RWPE2 (cell line): ENCODE data around the gene BOC.

Source experiments
- ATAC-seq: fragments of 200-7000 bp; cut with Tn5 transposase; 3 replicates; pipeline ENCODE4 v1.9.1; 2021; ENCODE audit warnings: low read depth
- DNase-seq: peaks from one replicate; pipeline ENCODE4 v3.0.0-alpha.2; 2020; ENCODE audit warnings: low spot score
- H3K27ac ChIP-seq: fragments of 450-650 bp; 2 replicates; pipeline ENCODE4 v1.5.1; 2017; ENCODE audit warnings: mild to moderate bottlenecking; ENCODE audit not compliant: poor library complexity, severe bottlenecking
- H3K27me3 ChIP-seq: fragments of 250-450 bp; sonication (Bioruptor Pico); 2 replicates; pipeline ENCODE4 v1.5.1; 2021; ENCODE audit warnings: mild to moderate bottlenecking, moderate library complexity; ENCODE audit not compliant: insufficient read depth, poor library complexity, severe bottlenecking
- H3K36me3 ChIP-seq: fragments of 250-450 bp; sonication (Bioruptor Pico); 2 replicates; pipeline ENCODE4 v1.5.1; 2020; ENCODE audit warnings: low read depth, mild to moderate bottlenecking, moderate library complexity
- H3K4me1 ChIP-seq: fragments of 250-450 bp; sonication (Bioruptor Pico); 2 replicates; pipeline ENCODE4 v1.5.1; 2021; ENCODE audit warnings: mild to moderate bottlenecking, moderate library complexity; ENCODE audit not compliant: insufficient read depth, poor library complexity, severe bottlenecking
- H3K4me3 ChIP-seq: fragments of 250-450 bp; sonication (Bioruptor Pico); 2 replicates; pipeline ENCODE4 v1.5.1; 2021; ENCODE audit warnings: mild to moderate bottlenecking, moderate library complexity; ENCODE audit not compliant: severe bottlenecking
- H3K9me3 ChIP-seq: fragments of 250-450 bp; sonication (Bioruptor Pico); 2 replicates; pipeline ENCODE4 v1.5.1; 2021; ENCODE audit warnings: mild to moderate bottlenecking, moderate library complexity; ENCODE audit not compliant: severe bottlenecking
- CTCF ChIP-seq: fragments of 450-650 bp; IDR thresholded peaks from one replicate; pipeline ENCODE4 v1.5.1; 2017; ENCODE audit warnings: mild to moderate bottlenecking, moderate library complexity; ENCODE audit not compliant: poor library complexity, severe bottlenecking

BOC gene

GRCh38 chr3:113273011-113273410, 61.7 kb downstream of the BOC start:
- no peak for DNase-seq
- H3K4me1 ChIP-seq, result peaks cover 8% of the 10 kb centered on the region
- ATAC-seq, result no peak
- H3K36me3 ChIP-seq, result no peaks in the 10 kb centered on the region
- H3K27me3 ChIP-seq, result no peaks in the 10 kb centered on the region
- no peak overlapping the region for H3K27ac ChIP-seq
- TF ChIP-seq CTCF, result no peak
- H3K9me3 ChIP-seq, result no peaks in the 10 kb centered on the region
- H3K4me3 ChIP-seq, result no peak overlapping the region

DNA sequence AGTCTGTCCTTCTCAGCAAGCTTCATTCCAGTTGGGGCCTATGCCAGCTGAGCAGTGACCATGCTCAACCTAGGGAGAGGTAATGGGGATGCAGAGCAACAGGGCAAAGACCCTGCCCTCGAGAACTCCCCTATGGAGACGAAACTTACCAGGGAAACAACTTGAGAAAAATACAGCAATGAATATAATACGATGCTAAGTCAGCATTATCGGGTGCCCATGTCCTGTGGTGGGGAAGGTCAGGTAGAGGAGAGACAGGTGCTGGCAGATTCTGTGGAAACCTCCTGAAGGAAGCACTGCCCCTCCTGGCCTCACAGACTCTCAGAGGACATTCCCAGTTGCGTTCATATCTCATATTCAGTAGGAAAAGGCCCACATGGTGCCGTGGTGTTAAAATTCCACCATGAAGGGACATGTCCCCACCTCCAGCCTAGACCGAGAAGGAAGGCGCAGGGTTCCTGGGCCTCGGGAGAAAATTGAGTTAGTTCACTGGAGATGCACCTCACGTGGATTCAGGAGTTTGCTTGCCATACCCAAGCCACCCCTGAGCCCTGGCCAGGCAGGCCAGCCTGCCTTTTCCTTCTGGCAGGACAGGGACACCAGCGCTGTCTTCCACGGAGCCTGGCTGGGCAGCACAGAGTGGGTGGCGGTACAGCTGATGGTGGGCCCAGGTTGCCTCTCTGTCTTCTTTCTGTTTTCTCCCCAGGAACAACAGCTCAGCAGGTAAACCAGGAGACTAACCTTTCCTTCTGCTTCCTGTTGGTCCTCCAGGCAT, 62.4 kb downstream of the BOC start:
- no peak for DNase-seq
- peaks cover 8% of the 10 kb centered on the region for H3K4me1 ChIP-seq
- no peak overlapping the region for H3K4me3 ChIP-seq
- no peak for ATAC-seq
- H3K27ac ChIP-seq, result no peak overlapping the region
- no peaks in the 10 kb centered on the region for H3K27me3 ChIP-seq
- H3K9me3 ChIP-seq, result no peaks in the 10 kb centered on the region
- TF ChIP-seq CTCF, result no peak
- no peaks in the 10 kb centered on the region for H3K36me3 ChIP-seq

DNA sequence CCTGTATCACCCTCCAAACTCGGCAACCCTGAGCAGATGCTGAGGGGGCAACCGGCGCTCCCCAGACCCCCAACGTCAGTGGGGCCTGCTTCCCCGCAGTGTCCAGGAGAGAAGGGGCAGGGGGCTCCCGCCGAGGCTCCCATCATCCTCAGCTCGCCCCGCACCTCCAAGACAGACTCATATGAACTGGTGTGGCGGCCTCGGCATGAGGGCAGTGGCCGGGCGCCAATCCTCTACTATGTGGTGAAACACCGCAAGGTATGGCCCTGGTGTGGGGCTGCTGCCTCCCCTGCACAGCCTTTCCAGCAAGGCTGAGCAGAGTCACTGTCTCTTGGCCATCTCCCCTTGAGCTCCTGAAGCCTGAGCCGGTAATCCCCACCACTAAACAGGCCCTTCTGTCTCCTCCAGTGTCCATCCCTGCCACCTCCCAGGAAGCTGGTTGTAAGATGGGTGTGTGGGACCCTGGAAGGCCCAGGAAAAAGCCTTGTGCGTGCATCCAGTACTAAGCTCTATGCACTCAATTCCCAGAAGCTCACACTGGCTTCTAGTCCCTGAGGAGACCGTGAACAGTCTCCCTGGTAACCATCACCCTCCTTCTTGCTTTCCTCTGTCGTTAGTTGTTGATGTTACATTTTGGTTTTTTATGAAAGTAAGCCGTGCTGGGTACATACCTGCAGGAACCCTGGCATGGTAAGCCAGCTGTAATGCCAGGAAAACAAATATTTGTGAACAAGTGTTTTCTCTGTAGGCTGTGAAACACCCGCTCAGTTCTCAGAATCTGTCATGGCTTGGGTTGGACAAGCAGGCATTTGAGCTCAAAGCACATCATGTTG, 63.3 kb downstream of the BOC start:
- Histone ChIP-seq H3K27me3 (no peaks in the 10 kb centered on the region), H3K27ac (no peak overlapping the region), H3K4me1 (peaks cover 8% of the 10 kb centered on the region), H3K4me3 (no peak overlapping the region), H3K36me3 (no peaks in the 10 kb centered on the region), H3K9me3 (no peaks in the 10 kb centered on the region)
- DNase-seq (no peak), ATAC-seq (no peak)
- no peak for TF ChIP-seq CTCF

DNA sequence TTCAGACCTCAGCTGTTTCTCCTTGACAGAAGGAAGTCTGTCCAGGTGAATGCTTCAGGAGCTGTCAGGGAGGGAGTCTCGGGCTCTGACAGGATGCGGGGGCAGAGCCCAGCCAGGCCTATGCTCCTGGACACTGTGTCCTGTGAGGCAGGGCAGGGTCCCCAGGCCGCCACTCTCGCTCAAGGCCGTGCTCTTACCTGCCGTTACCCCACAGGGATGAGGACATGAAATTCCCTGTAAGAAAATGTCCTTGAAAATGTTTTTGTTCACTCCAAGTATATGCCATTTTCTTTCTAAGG, 63.9 kb downstream of the BOC start:
- H3K4me3 ChIP-seq, result no peak overlapping the region
- H3K27me3 ChIP-seq, result no peaks in the 10 kb centered on the region
- DNase-seq (no peak), ATAC-seq (no peak)
- no peaks in the 10 kb centered on the region for H3K36me3 ChIP-seq
- H3K9me3 ChIP-seq, result no peaks in the 10 kb centered on the region
- TF ChIP-seq CTCF, result no peak
- no peak overlapping the region for H3K27ac ChIP-seq
- H3K4me1 ChIP-seq, result peaks cover 8% of the 10 kb centered on the region

- Histone ChIP-seq H3K4me1 (peaks cover 8% of the 10 kb centered on the region), H3K36me3 (no peaks in the 10 kb centered on the region), H3K27me3 (no peaks in the 10 kb centered on the region), H3K27ac (no peak overlapping the region), H3K9me3 (no peaks in the 10 kb centered on the region), H3K4me3 (no peak overlapping the region)
- ATAC-seq (no peak), DNase-seq (no peak)
- TF ChIP-seq CTCF, result no peak
Observed at GRCh38 chr3:113275583-113275928, 64.2 kb downstream of the BOC start.
